Activated naive CD4-positive, alpha-beta T cell treated with anti-CD3 and anti-CD28 coated beads for 36 hours (primary cell): ENCODE measurements around the gene GAS2. TPM values are rescaled to one million over a fixed set of nuclear protein-coding genes. Genes with fewer than 3 reads are reported as not detected.
A peak's percentile ranks its signal among the peaks of the same experiment; 100 is the strongest.

ENCODE experiments used
- CTCF ChIA-PET: fragments of 350-600 bp; sonication (Branson Sonifier 250); formaldehyde crosslinking; loops from one replicate; lab custom pipeline; 2021; ENCODE audit warnings: antibody characterized with exemption; lab: Charles Lee
- DNase-seq: peaks from one replicate; pipeline ENCODE4 v3.0.0-alpha.2; 2020
- H3K27ac Mint-ChIP-seq: one replicate; pipeline ENCODE4 v1.8.0; 2021; ENCODE audit warnings: mild to moderate bottlenecking, mixed read lengths
- H3K27me3 Mint-ChIP-seq: one replicate; pipeline ENCODE4 v1.8.0; 2021; ENCODE audit warnings: low read depth, mixed read lengths
- H3K36me3 Mint-ChIP-seq: one replicate; pipeline ENCODE4 v1.8.0; 2021; ENCODE audit warnings: low read depth, mixed read lengths
- H3K4me1 Mint-ChIP-seq: one replicate; pipeline ENCODE4 v1.8.0; 2021; ENCODE audit warnings: low read depth, mixed read lengths
- H3K4me3 Mint-ChIP-seq: one replicate; pipeline ENCODE4 v1.8.0; 2021; ENCODE audit warnings: mild to moderate bottlenecking, moderate library complexity, mixed read lengths
- H3K9me3 Mint-ChIP-seq: one replicate; pipeline ENCODE4 v1.8.0; 2021; ENCODE audit warnings: mixed read lengths
- intact Hi-C: fragments of 100-400 bp; cut with micrococcal nuclease; formaldehyde crosslinking; loops from one replicate; pipeline ENCODE4 v1.15.1; 2023
- total RNA-seq, 2 experiments: library from RNA; stranded (reverse); gene quantifications; one replicate each; pipeline ENCODE4 v1.2.3, GENCODE V29; 2021

GAS2 gene
- total RNA-seq, 2 experiments from 2014 or later: 0.62 to 1.2 TPM

GRCh38 chr11:22800482-22800881 lies 134.1 kb downstream of the GAS2 start:
- Mint-ChIP-seq H3K27ac (no peak overlapping the region), H3K4me1 (no peaks in the 10 kb centered on the region), H3K36me3 (no peaks in the 10 kb centered on the region), H3K4me3 (no peak overlapping the region), H3K9me3 (no peaks in the 10 kb centered on the region), H3K27me3 (peaks cover 16% of the 10 kb centered on the region)
- DNase-seq: no peak
- CTCF ChIA-PET: no interaction called here
- intact Hi-C loops: no loop called here

GRCh38 chr11:22802861-22803260 lies 136.4 kb downstream of the GAS2 start:
- no peaks in the 10 kb centered on the region for H3K9me3 Mint-ChIP-seq
- DNase-seq: no peak
- H3K27ac Mint-ChIP-seq: no peak overlapping the region
- intact Hi-C loops: no loop called here
- H3K27me3 Mint-ChIP-seq: peaks cover 16% of the 10 kb centered on the region
- no peak overlapping the region for H3K4me3 Mint-ChIP-seq
- no peaks in the 10 kb centered on the region for H3K4me1 Mint-ChIP-seq
- CTCF ChIA-PET: no interaction called here
- no peaks in the 10 kb centered on the region for H3K36me3 Mint-ChIP-seq

GRCh38 chr11:22807391-22807790 lies 141.0 kb downstream of the GAS2 start:
- intact Hi-C loops: no loop called here
- no peaks in the 10 kb centered on the region for H3K27me3 Mint-ChIP-seq
- no peak for DNase-seq
- no peaks in the 10 kb centered on the region for H3K4me1 Mint-ChIP-seq
- H3K27ac Mint-ChIP-seq: no peak overlapping the region
- CTCF ChIA-PET: no interaction called here
- H3K36me3 Mint-ChIP-seq: no peaks in the 10 kb centered on the region
- no peak overlapping the region for H3K4me3 Mint-ChIP-seq
- peaks cover 8% of the 10 kb centered on the region for H3K9me3 Mint-ChIP-seq

GRCh38 chr11:22807855-22808570 lies 141.6 kb downstream of the GAS2 start:
- CTCF ChIA-PET: no interaction called here
- Mint-ChIP-seq H3K9me3 (peaks cover 8% of the 10 kb centered on the region), H3K4me1 (no peaks in the 10 kb centered on the region), H3K27me3 (no peaks in the 10 kb centered on the region), H3K4me3 (no peak overlapping the region), H3K27ac (no peak overlapping the region), H3K36me3 (no peaks in the 10 kb centered on the region)
- intact Hi-C loops: no loop called here
- no peak for DNase-seq

- intact Hi-C loops: no loop called here
- Mint-ChIP-seq H3K4me3 (no peak overlapping the region), H3K36me3 (no peaks in the 10 kb centered on the region), H3K27ac (no peak overlapping the region), H3K9me3 (peaks cover 8% of the 10 kb centered on the region), H3K27me3 (no peaks in the 10 kb centered on the region), H3K4me1 (no peaks in the 10 kb centered on the region)
- no peak for DNase-seq
- CTCF ChIA-PET: interaction anchor here (1.0 kb wide), 1 partner anchor 21 kb away, joined by 3 read pairs; no protein-coding TSS in a partner anchor
Measured at GRCh38 chr11:22808571-22809197, 142.3 kb downstream of the GAS2 start.

GRCh38 chr11:22809893-22810292 lies 143.5 kb downstream of the GAS2 start:
- no peaks in the 10 kb centered on the region for H3K36me3 Mint-ChIP-seq
- H3K27me3 Mint-ChIP-seq: no peaks in the 10 kb centered on the region
- peaks cover 8% of the 10 kb centered on the region for H3K9me3 Mint-ChIP-seq
- no peaks in the 10 kb centered on the region for H3K4me1 Mint-ChIP-seq
- H3K27ac Mint-ChIP-seq: no peak overlapping the region
- DNase-seq: no peak
- CTCF ChIA-PET: interaction anchor here (0.7 to 0.9 kb wide), 2 partner anchors 9 to 19 kb away, joined by 3 read pairs; no protein-coding TSS in a partner anchor
- intact Hi-C loops: no loop called here
- no peak overlapping the region for H3K4me3 Mint-ChIP-seq

GRCh38 chr11:22822203-22822602 lies 155.8 kb downstream of the GAS2 start:
- no peak for DNase-seq
- Mint-ChIP-seq H3K4me1 (peaks cover 1% of the 10 kb centered on the region), H3K4me3 (no peak overlapping the region), H3K27me3 (no peaks in the 10 kb centered on the region), H3K9me3 (peaks cover 8% of the 10 kb centered on the region), H3K27ac (no peak overlapping the region), H3K36me3 (peaks cover 63% of the 10 kb centered on the region)
- intact Hi-C loops: no loop called here
- CTCF ChIA-PET: no interaction called here

- no peaks in the 10 kb centered on the region for H3K27me3 Mint-ChIP-seq
- H3K4me1 Mint-ChIP-seq: peaks cover 13% of the 10 kb centered on the region
- CTCF ChIA-PET: interaction anchor here (0.7 to 2.9 kb wide), 4 partner anchors 10 to 204 kb away, joined by 3 to 13 read pairs (median 8); no protein-coding TSS in a partner anchor
- peak overlapping the region; percentile 88 for H3K4me3 Mint-ChIP-seq
- peaks cover 20% of the 10 kb centered on the region for H3K36me3 Mint-ChIP-seq
- peak overlapping the region; percentile 56 for H3K27ac Mint-ChIP-seq
- no peaks in the 10 kb centered on the region for H3K9me3 Mint-ChIP-seq
- intact Hi-C loops: loop anchor here (2.0 kb wide), 1 partner anchor 42 kb away; no protein-coding TSS in a partner anchor
- DNase-seq: no peak
Measured at GRCh38 chr11:22828373-22828772, 162.0 kb downstream of the GAS2 start.

GRCh38 chr11:22829231-22830081 lies 163.0 kb downstream of the GAS2 start, which contains the start of gene SVIP:
Gene SVIP (minus strand): TSS chr11:22829801. CDS start chr11:22829748, 53 bp downstream.
- H3K9me3 Mint-ChIP-seq: no peaks in the 10 kb centered on the region
- H3K4me1 Mint-ChIP-seq: peaks cover 13% of the 10 kb centered on the region
- CTCF ChIA-PET: interaction anchor here (0.6 to 2.9 kb wide), 15 partner anchors 9 to 265 kb away, joined by 3 to 13 read pairs (median 3); no protein-coding TSS in a partner anchor
- peak within 1 kb of the TSS; percentile 88 for H3K4me3 Mint-ChIP-seq
- intact Hi-C loops: loop anchor here (1.0 to 2.0 kb wide), 2 partner anchors 43 to 204 kb away; partner anchors contain the start of gene FANCF
- peak; percentile 96 for DNase-seq
- H3K27me3 Mint-ChIP-seq: no peaks in the 10 kb centered on the region
- H3K36me3 Mint-ChIP-seq: peaks cover 12% of the 10 kb centered on the region
- peak within 1 kb of the TSS; percentile 86 for H3K27ac Mint-ChIP-seq

GRCh38 chr11:22830082-22830414 lies 163.6 kb downstream of the GAS2 start:
- intact Hi-C loops: no loop called here
- CTCF ChIA-PET: interaction anchor here (0.6 to 2.9 kb wide), 10 partner anchors 10 to 206 kb away, joined by 3 to 13 read pairs (median 3); no protein-coding TSS in a partner anchor
- H3K27me3 Mint-ChIP-seq: no peaks in the 10 kb centered on the region

GRCh38 chr11:22832315-22833015 lies 166.1 kb downstream of the GAS2 start:
- H3K36me3 Mint-ChIP-seq: no peaks in the 10 kb centered on the region
- H3K4me1 Mint-ChIP-seq: peaks cover 10% of the 10 kb centered on the region
- no peaks in the 10 kb centered on the region for H3K27me3 Mint-ChIP-seq
- CTCF ChIA-PET: no interaction called here
- intact Hi-C loops: no loop called here
- no peak for DNase-seq
- no peak overlapping the region for H3K27ac Mint-ChIP-seq
- H3K9me3 Mint-ChIP-seq: no peaks in the 10 kb centered on the region
- H3K4me3 Mint-ChIP-seq: no peak overlapping the region

More at GRCh38 chr11:22830082-22830414, 163.6 kb downstream of the GAS2 start:
- DNase-seq: no peak
- Mint-ChIP-seq H3K9me3 (no peaks in the 10 kb centered on the region), H3K36me3 (peaks cover 6% of the 10 kb centered on the region), H3K4me1 (peaks cover 13% of the 10 kb centered on the region), H3K4me3 (peak overlapping the region; percentile 88), H3K27ac (no peak overlapping the region)
